Measurements from ENCODE around the gene GLUL. TPM values are rescaled to one million over a fixed set of nuclear protein-coding genes. Genes with fewer than 3 reads are reported as not detected.

The GLUL gene
- total RNA-seq, 6 experiments from 2014 or later, result 184 to 493 (median 389) TPM

DNA sequence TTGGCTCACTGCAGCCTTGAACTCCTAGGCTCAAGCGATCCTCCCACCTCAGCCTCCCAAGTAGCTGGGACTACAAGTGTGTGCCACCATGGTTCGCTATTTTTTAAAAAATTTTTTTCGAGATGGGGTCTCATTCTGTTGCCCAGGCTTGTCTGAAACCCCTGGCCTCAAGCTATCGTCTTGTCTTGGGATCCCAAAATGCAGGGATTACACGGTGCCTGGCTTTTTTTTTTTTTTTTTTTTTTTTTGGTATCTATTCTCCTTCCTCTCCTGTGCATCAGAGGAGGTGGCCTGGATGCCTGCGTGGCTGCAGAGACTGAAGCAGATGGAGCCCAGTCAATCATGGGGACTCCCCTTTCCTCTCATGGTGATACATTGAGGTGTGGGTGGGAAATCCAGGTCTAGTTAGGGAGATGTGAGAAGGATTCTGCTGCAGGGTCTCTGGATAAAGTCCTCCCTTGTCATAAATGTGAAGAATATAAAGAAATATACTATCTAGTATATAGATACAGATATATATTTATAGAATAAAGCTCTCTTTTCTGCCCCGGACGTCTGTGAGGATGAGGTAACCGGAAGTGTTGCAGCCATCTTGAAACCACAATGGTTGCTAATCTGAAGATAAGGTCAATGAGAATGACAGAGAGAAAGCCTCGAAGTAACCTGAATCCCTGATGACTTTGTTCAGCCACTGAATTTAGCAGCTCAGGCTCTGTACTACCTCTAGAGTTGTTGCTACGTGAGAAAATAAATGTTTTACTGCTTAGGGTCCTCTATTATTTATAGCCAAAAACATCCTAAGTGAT lies 38.9 kb upstream of the GLUL start:
- H3K36me3 ChIP-seq, result no peaks in the 10 kb centered on the region
- intact Hi-C loops (cut with DNase I), result no loop called here
- DNase-seq (no peak), ATAC-seq (no peak)
- H3K27ac ChIP-seq, result no peak overlapping the region
- no peak overlapping the region for H3K4me3 ChIP-seq
- WGBS (ENCODE audit: insufficient coverage, low coverage, low lambda C conversion rate, missing lambda C conversion rate), result 54% methylated on average over 11 of the region's 11 CpGs
- no peaks in the 10 kb centered on the region for H3K27me3 ChIP-seq
- no peaks in the 10 kb centered on the region for H3K4me1 ChIP-seq
- TF ChIP-seq, protein P1, sequence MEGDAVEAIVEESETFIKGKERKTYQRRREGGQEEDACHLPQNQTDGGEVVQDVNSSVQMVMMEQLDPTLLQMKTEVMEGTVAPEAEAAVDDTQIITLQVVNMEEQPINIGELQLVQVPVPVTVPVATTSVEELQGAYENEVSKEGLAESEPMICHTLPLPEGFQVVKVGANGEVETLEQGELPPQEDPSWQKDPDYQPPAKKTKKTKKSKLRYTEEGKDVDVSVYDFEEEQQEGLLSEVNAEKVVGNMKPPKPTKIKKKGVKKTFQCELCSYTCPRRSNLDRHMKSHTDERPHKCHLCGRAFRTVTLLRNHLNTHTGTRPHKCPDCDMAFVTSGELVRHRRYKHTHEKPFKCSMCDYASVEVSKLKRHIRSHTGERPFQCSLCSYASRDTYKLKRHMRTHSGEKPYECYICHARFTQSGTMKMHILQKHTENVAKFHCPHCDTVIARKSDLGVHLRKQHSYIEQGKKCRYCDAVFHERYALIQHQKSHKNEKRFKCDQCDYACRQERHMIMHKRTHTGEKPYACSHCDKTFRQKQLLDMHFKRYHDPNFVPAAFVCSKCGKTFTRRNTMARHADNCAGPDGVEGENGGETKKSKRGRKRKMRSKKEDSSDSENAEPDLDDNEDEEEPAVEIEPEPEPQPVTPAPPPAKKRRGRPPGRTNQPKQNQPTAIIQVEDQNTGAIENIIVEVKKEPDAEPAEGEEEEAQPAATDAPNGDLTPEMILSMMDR (IDR thresholded peaks at IDR 0.05), result no peak
- TF ChIP-seq POLR2A (IDR thresholded peaks at IDR 0.05), result no peak
- H3K9me3 ChIP-seq, result no peaks in the 10 kb centered on the region

DNA sequence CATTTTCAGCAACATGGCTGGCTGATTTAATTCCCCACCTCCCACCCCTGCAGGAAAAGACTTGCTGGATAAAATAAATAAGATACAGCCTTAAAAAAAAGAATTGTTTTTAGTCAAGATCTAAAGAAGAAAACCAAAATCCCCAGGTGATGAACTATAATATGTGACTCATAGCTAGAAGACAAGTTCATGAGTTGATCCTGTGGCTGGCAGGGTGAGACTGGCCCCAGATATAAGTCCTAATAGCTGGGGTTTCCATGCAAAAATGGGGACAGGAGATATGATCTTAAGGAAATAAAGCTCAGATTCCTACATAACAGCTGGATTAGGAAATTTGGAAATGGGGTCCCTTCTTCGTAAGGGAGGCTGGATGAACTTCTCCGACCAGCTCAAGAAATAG lies 36.5 kb upstream of the GLUL start:
- TF ChIP-seq, protein P1 (IDR thresholded peaks at IDR 0.05), result no peak
- no peak for TF ChIP-seq POLR2A (IDR thresholded peaks at IDR 0.05)

DNA sequence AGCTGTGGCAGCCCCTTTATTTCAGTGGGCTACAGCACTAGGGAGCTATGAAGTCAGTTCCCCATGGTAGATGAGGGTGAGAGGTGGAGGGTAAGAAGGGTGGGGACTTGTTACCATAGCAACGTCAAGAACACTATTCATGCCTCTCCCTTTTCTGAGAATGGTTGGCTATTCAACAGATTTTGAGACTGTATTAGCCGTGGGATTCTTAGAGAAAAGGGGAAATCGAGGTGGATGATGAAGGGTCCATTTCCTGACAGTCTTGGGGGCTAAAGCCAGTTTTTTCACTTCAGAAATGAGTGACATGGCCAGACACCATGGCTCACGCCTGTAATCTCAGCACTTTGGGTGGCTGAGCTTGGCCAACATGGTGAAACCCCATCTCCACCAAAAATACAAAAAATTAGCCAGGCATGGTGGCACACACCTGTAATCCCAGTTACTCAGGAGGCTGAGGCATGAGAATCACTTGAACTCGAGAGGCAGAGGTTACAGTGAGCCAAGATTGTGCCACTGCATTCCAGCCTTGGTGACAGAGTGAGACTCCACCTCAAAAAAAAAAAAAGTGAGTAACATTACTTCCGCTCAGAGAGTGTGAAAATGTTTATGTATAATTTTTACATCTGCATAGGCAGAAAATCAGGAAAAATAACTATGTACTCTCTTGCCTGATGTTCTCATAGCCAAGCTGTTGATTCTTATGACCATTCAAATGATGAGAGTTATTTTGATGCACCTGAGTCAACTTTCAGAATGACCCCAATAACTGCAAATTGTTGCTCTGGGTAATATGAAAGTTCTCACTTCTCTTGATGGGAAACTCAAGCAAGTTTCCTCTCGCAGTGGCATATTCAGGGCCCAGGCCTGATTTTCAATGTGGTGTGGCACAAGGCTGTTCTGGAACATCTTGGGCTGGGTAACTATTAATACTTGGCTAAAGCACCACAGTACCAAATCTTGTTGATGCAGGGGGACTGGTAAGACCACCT lies 35.1 kb upstream of the GLUL start:
- ATAC-seq (no peak), DNase-seq (no peak)
- no peak for TF ChIP-seq POLR2A (IDR thresholded peaks at IDR 0.05)
- TF ChIP-seq, protein P1 (IDR thresholded peaks at IDR 0.05), result no peak
- H3K27ac ChIP-seq, result no peak overlapping the region
- H3K4me3 ChIP-seq, result no peak overlapping the region
- H3K36me3 ChIP-seq, result no peaks in the 10 kb centered on the region
- H3K9me3 ChIP-seq, result no peaks in the 10 kb centered on the region
- H3K4me1 ChIP-seq, result no peaks in the 10 kb centered on the region
- no peaks in the 10 kb centered on the region for H3K27me3 ChIP-seq
- intact Hi-C loops (cut with DNase I), result no loop called here
- WGBS (ENCODE audit: insufficient coverage, low coverage, low lambda C conversion rate, missing lambda C conversion rate), result 60% methylated on average over 6 of the region's 7 CpGs

More for the DNA sequence above, 36.5 kb upstream of the GLUL start:
- DNase-seq (no peak), ATAC-seq (no peak)
- WGBS (ENCODE audit: insufficient coverage, low coverage, low lambda C conversion rate, missing lambda C conversion rate), result 73% methylated on average over 2 of the region's 2 CpGs
- no peaks in the 10 kb centered on the region for H3K4me1 ChIP-seq
- H3K36me3 ChIP-seq, result no peaks in the 10 kb centered on the region
- H3K9me3 ChIP-seq, result no peaks in the 10 kb centered on the region
- no peaks in the 10 kb centered on the region for H3K27me3 ChIP-seq
- intact Hi-C loops (cut with DNase I), result no loop called here
- no peak overlapping the region for H3K27ac ChIP-seq
- H3K4me3 ChIP-seq, result no peak overlapping the region

DNA sequence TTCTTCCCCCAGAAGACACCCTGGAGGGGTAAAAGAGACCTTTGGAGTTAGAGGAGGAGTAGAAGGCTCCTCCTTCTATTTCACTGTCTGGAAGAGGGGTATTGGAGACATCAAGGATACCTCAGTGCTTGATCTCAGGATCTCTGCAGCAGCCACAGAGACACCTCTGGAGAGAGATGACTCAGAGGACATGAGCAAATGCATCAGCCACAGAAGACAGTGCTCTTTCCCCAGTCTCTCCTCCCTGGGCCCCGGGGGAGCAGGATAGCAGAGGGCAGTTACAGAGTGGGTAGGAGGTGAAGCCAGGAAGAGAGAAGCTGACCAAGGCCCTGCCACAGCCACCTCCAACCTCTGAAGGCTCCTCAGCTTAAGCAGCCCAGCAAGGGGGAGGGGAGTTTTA lies 24.2 kb upstream of the GLUL start:
- peaks cover 0 to 2% (median 0%) of the 10 kb centered on the region in 4 donors for H3K4me1 ChIP-seq
- H3K36me3 ChIP-seq, result no peaks in the 10 kb centered on the region
- H3K27ac ChIP-seq, result no peak overlapping the region
- intact Hi-C loops (cut with DNase I), result no loop called here
- TF ChIP-seq, protein P1 (IDR thresholded peaks at IDR 0.05), result no peak
- TF ChIP-seq POLR2A (IDR thresholded peaks at IDR 0.05), result no peak
- H3K9me3 ChIP-seq, result no peaks in the 10 kb centered on the region
- H3K4me3 ChIP-seq, result no peak overlapping the region
- no peaks in the 10 kb centered on the region for H3K27me3 ChIP-seq
- DNase-seq, result no peak
- WGBS (ENCODE audit: insufficient coverage, low coverage, low lambda C conversion rate, missing lambda C conversion rate), result 40% methylated on average over 1 of the region's 1 CpG
- ATAC-seq, result peak in 1 of 4 donors; percentile 26
